ENCODE measurements around the gene GLS.

GRCh38 chr2:191013932-191014652 lies 133.5 kb downstream of the GLS start, which contains the start of gene STAT1:
- TF ChIP-seq CTCF (IDR thresholded peaks at IDR 0.05) (peak in 1 of 6 experiments; percentile 33), POLR2A (IDR thresholded peaks at IDR 0.05) (peak in 1 of 2 donors; percentile 91)

Measured in thyroid gland (tissue), 4 donors.